GM21360 (cell line): ENCODE measurements around the gene NUAK1.

ENCODE experiments used
- ATAC-seq: cut with Tn5 transposase; IDR thresholded peaks from one replicate; pipeline ENCODE4 v1.9.1; 2021; ENCODE audit warnings: mild to moderate bottlenecking, moderate library complexity; ENCODE audit not compliant: unreplicated experiment

NUAK1 gene

GRCh38 chr12:106132175-106133135 is 6.3 kb downstream of the NUAK1 start:
- no peak for ATAC-seq

- ATAC-seq, result no peak
Observed at GRCh38 chr12:106131676-106132075, 7.1 kb downstream of the NUAK1 start.

GRCh38 chr12:106130474-106131113 is 8.2 kb downstream of the NUAK1 start:
- no peak for ATAC-seq

DNA sequence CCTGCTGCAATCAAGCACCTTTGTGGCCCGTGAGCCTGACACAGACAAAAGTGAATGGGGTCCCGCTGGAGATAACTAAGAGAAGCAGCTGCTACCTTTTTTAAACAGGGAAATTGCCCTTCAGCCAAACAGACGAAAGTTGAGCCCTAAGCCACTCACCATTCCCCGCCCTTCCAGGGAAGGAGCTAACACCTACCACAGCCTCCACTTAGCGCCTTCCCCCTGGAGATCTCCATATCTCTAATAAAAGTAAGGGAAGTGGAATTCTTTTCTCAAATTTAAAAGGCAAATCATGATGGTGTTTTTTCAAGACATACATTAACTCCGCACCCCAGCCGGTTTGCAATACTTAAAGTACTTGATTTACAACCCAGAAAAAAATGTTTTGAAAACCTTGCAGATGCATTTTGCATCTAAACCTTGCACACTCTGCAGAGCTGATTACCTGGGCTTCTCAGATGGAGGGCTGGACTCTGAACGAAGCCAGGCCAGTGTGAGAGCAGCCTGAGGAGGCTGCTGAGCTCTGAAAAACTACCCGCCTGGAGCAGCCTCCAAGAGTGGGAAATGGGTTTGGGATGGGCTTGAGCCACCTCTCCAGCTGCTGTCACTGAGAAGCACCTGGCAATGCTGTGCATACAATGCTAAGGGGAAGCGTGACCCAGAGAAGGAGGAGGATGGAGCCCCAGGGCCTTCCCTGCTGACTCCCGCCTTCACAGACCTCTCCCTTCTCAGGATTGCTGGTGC is 10.0 kb downstream of the NUAK1 start:
- ATAC-seq, result no peak

- no peak for ATAC-seq
Observed at GRCh38 chr12:106127338-106128126, 11.2 kb downstream of the NUAK1 start.

DNA sequence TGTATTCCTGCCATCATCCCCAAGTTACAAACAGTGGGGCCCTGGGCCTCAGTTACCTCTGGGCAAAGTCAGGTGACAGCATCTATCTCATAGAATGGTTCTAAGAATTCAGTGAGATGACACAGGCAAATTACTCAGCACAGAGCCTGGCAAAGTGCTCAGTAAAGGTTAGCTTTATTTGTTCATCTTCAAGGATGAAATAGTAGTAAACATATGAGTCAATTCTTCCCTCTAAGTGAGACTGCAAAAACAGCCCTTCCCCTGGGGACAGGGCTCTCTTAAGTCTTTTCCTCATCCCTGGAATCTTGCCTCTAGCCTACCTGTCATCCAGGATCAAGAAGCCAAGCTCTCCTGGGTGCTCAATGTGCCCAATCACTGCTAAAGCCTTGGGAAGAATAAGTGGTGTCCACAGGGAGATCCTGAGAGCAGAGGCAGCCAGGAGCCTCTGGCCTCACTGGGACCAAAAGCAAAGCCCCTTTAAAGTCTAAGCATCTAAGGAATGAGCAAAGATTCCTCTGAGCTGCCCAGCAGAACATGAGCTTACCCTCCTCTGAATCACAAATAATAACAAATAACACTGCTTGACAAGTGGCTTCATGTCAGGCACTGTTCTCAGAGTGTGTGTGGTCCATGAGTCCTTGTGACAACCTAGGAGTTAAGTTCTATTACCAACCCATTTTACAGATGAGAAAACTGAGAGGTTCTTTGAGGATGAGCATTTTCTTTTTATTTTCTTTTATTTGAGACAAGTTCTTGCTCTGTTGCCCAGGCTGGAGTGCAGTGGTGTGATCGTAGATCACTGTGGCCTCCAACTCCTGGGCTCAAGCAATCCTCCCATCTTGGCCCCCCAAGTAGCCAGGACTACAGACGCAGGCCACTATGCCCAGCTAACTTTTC is 12.1 kb downstream of the NUAK1 start:
- ATAC-seq, result no peak

DNA sequence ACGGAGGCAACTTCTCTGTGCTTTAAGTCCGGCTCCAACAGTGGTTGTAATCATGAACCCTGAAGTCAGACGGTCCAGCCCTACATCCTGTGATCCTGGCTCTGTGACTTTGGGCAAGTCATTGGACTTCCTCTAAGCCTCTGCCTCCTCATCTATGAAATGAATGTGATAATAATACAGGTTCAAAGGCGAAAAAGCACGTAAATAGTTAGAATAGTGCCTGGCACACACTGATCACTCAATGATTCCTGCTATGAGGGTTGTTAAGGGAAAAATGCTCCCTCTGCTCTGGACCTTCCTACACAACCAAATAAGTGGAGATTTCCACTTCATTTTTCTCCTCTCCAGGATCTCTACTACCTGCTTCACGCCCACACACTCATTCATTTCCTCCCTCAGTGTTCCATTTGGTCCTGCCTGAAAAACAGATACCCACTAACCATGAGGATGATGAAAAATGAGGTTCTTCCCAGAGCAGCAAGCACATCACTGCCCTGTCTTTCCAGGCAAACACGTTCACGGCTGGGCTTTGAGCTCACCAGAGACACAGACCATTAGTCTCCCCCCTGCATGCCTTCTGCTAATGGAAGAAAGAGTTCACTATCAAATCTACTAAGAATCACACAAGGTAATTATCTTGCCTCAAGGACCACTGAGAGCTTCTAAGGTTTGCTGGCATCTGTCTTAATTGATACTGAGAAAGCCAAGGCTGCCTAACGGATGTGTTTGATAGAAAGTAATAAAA is 13.2 kb downstream of the NUAK1 start:
- no peak for ATAC-seq

DNA sequence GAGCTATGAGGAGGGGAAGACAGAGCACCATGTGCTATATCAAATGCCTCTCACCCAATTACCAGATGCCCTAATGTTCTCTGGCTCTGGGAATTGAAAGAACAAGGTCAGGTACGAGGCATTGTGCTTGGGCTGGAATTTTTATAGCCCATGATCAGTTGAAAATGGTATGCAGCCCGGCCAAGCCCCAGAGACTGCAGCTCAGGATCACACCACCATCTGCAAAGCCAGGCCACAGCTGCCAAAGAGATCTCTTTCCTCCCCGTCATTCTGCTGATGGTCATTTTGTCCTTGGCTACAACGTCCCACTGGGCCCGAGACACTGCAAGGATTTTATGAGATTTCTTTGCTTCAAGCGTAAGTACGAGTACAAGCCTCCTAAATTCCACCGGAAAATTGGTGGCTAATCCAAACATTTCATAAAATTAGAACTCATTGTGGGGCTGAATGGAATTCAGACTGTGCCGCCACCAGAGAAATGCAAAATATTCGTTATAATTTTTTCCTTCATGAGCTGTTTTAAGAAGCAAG is 15.1 kb downstream of the NUAK1 start:
- ATAC-seq, result no peak

- no peak for ATAC-seq
Observed at GRCh38 chr12:106123110-106123509, 15.6 kb downstream of the NUAK1 start.

- ATAC-seq, result no peak
Observed at GRCh38 chr12:106122004-106122403, 16.8 kb downstream of the NUAK1 start.

GRCh38 chr12:106120519-106121105 is 18.1 kb downstream of the NUAK1 start:
- no peak for ATAC-seq

GRCh38 chr12:106119301-106119700 is 19.5 kb downstream of the NUAK1 start:
- ATAC-seq, result no peak

DNA sequence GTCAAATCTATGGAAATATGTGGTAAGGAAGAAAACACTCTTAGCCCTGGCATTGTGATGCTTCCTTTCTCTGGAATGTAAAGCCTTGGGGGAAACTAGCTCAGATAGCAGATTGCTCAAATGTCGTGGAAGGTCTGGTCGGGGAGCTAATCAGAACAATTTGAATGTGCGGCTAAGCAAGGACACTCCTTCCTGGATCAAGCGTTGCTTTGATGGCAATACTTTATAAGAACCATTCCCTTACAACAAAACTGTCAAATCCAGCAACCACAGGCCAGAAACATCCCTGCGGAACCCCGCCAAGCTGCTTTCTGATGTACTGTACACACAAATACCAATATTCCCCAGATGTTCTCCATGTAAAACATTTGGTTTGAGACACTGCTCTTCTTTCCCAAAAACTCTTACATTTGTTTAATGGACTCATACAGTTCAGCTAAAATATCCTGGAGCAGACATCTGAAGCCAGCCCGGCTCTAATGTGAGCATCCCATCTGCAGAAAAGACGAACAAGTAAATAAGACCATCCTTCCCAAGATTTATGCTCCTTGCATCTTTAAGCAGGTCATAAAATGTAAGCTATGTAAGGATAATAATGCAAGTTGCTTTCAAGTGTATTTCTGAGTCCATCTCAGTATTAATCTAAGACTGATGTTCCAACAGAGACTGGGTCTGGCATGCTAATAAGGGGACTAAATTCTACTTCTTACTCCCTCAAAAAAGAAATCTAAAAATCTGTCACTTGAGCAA is 20.2 kb downstream of the NUAK1 start:
- no peak for ATAC-seq

- ATAC-seq, result no peak
Observed at GRCh38 chr12:106115440-106115839, 23.3 kb downstream of the NUAK1 start.

DNA sequence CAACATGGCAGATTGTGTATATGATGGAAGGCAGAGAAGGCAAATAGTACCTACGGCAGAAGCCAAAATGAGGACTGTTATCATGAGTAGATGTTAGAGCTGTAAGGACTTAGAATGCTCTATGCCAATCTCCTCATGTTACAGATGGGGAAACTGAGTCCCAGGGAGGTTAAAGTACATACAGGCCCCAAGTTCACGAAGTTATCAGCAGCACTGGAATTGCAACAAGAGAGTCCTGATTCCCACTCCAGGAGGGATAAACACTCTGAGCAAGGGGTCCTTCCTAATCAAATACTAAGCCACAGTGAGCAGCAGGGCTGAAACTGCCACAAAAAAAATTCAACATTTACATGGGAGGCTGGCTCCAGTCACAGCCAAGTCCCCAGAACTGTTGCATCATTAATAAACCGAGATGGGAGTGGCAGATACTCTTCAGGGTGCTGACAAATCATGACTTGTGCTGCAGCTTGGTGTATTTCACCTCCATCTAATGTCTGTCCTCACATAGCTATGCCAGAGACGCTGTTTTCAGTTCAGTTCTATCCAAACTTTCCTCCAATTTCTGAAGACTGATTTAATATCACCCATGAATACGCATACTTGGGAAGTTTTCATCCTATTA is 24.2 kb downstream of the NUAK1 start:
- no peak for ATAC-seq

DNA sequence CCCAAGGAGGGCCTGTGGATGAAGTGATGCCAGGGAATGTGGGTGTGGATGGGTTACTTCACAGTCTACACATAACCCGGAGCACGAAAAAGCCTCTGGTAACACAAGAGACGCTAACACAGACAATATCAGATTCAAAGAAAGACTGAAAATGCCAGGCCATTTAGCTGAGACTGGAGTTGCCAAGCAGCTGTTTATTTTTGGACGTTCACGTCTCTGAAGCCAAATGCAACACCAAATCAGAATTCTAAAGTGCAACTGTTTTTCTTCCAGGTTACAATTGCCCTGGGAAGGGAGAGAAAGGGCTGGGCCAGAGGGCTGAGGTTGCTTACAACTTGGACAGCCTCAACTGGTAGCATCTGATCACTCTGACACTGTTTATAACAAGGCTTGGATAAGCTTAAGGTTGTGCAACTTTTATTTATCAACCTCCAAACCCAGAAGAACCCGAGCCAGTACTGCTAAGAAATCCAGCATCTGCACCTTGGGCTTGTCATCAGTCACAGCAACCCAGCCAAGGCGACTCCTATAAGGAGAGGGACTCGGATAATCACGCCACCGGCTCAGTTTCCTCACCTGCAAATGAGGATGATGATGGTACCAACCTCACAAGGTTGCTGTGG is 24.8 kb downstream of the NUAK1 start:
- no peak for ATAC-seq

- ATAC-seq, result no peak
Observed at GRCh38 chr12:106113446-106113823, 25.3 kb downstream of the NUAK1 start.
